Left lung (tissue), 10 donors: ENCODE results near the gene GNA12. TPM values are rescaled to one million over a fixed set of nuclear protein-coding genes. Genes with fewer than 3 reads are reported as not detected.

ENCODE experiments used
- ATAC-seq: fragments of 200-7000 bp; cut with Tn5 transposase; one replicate; pipeline ENCODE4 v1.9.1; 2020; ENCODE audit warnings: moderate library complexity
- DNase-seq, 4 donors: peaks; one replicate each; pipeline ENCODE4 v3.0.0-alpha.2; 2013 to 2020
- H3K27ac ChIP-seq, 2 donors: fragments of 200-600 bp; sonication (generic) in 1 of 2; one replicate each; pipeline versions ENCODE4 v1.5.0 to v1.8.0; 2020 to 2021
- H3K27me3 ChIP-seq, 2 donors: fragments of 200-600 bp; sonication (generic) in 1 of 2; one replicate each; pipeline versions ENCODE4 v1.5.0 to v1.8.0; 2020 to 2021
- H3K36me3 ChIP-seq, 2 donors: fragments of 200-600 bp; sonication (generic) in 1 of 2; one replicate each; pipeline versions ENCODE4 v1.5.0 to v1.8.0; 2020 to 2021
- H3K4me1 ChIP-seq, 2 donors: fragments of 200-600 bp; one replicate each; pipeline ENCODE4 v1.8.0; 2021
- H3K4me3 ChIP-seq, 2 donors: fragments of 200-600 bp; sonication (generic) in 1 of 2; one replicate each; pipeline versions ENCODE4 v1.5.0 to v1.8.0; 2020 to 2021; ENCODE audit warnings: mild to moderate bottlenecking in 1 of 2
- H3K9me3 ChIP-seq, 2 donors: fragments of 200-600 bp; sonication (generic) in 1 of 2; one replicate each; pipeline versions ENCODE4 v1.5.0 to v1.8.0; 2020 to 2021
- CTCF ChIP-seq, 2 donors: fragments of 200-600 bp; sonication (generic) in 1 of 2; IDR thresholded peaks; one replicate each; pipeline versions ENCODE4 v1.5.0 to v1.8.0; 2021; ENCODE audit warnings: antibody characterized with exemption in 2 of 2
- intact Hi-C, 2 donors: fragments of 100-400 bp; cut with DNase I; formaldehyde crosslinking; loops; one replicate each; pipeline versions ENCODE4 v1.11.2 to v1.14.2; 2022
- polyA plus RNA-seq, 6 donors: library from polyadenylated mRNA; unstranded; fragments of 120-200 nt; gene quantifications; one replicate each; pipeline ENCODE4 v1.2.1, GENCODE V29; 2013; ENCODE audit not compliant: insufficient read length in 6 of 6
- total RNA-seq, 2 donors: library from RNA; stranded (reverse); fragmentation: NEBNext Ultra II Directional; extraction: Animal tissue kit (Norgen Biotek cat#: 25700); gene quantifications; one replicate each; pipeline ENCODE4 v1.2.1, GENCODE V29; 2021
- donor health status: DM: no; HTN: yes; CAD: no.
- donor health status: DM: no; HTN: no; CAD: no.

Gene GNA12
- total and polyA plus RNA-seq, 8 donors = 48.7 to 67.5 (median 55.1) TPM

- DNase-seq = peak in 1 of 4 donors; percentile 76
- no peaks in the 10 kb centered on the region for H3K4me1 ChIP-seq
- TF ChIP-seq CTCF (IDR thresholded peaks at IDR 0.05) = peak in 1 of 2 donors; percentile 56
- ATAC-seq = peak; percentile 94
- no peaks in the 10 kb centered on the region for H3K36me3 ChIP-seq
- no peak overlapping the region for H3K4me3 ChIP-seq
- intact Hi-C loops = loop anchor here in 1 of 2 donors (10.0 kb wide), 1 partner anchor 268 kb away; no protein-coding TSS in a partner anchor
- no peaks in the 10 kb centered on the region for H3K27me3 ChIP-seq
- no peaks in the 10 kb centered on the region for H3K9me3 ChIP-seq
- H3K27ac ChIP-seq = no peak overlapping the region
These were observed 42.8 kb upstream of the GNA12 start for GRCh38 chr7:2886900-2887299.

- TF ChIP-seq CTCF (IDR thresholded peaks at IDR 0.05) = no peak
- Histone ChIP-seq H3K36me3 (no peaks in the 10 kb centered on the region), H3K4me1 (no peaks in the 10 kb centered on the region), H3K27ac (no peak overlapping the region), H3K9me3 (no peaks in the 10 kb centered on the region), H3K4me3 (no peak overlapping the region), H3K27me3 (no peaks in the 10 kb centered on the region)
- DNase-seq (no peak), ATAC-seq (no peak)
- intact Hi-C loops = loop anchor here in 1 of 2 donors (10.0 kb wide), 1 partner anchor 268 kb away; no protein-coding TSS in a partner anchor
These were observed 42.3 kb upstream of the GNA12 start for GRCh38 chr7:2886391-2886790.

- Histone ChIP-seq H3K9me3 (no peaks in the 10 kb centered on the region), H3K27me3 (peaks cover 0 to 4% of the 10 kb centered on the region in 2 donors), H3K27ac (no peak overlapping the region), H3K4me3 (no peak overlapping the region), H3K36me3 (no peaks in the 10 kb centered on the region), H3K4me1 (no peaks in the 10 kb centered on the region)
- ATAC-seq (no peak), DNase-seq (no peak)
- no peak for TF ChIP-seq CTCF (IDR thresholded peaks at IDR 0.05)
- intact Hi-C loops = loop anchor here in 1 of 2 donors (10.0 kb wide), 1 partner anchor 271 kb away; no protein-coding TSS in a partner anchor
These were observed 40.1 kb upstream of the GNA12 start for GRCh38 chr7:2884161-2884560.

GRCh38 chr7:2883101-2883500 is 39.0 kb upstream of the GNA12 start:
- no peaks in the 10 kb centered on the region for H3K4me1 ChIP-seq
- H3K27me3 ChIP-seq = peaks cover 0 to 4% of the 10 kb centered on the region in 2 donors
- no peak for TF ChIP-seq CTCF (IDR thresholded peaks at IDR 0.05)
- H3K27ac ChIP-seq = no peak overlapping the region
- no peaks in the 10 kb centered on the region for H3K36me3 ChIP-seq
- no peaks in the 10 kb centered on the region for H3K9me3 ChIP-seq
- DNase-seq = no peak
- intact Hi-C loops = loop anchor here in 1 of 2 donors (10.0 kb wide), 1 partner anchor 272 kb away; no protein-coding TSS in a partner anchor
- H3K4me3 ChIP-seq = no peak overlapping the region
- no peak for ATAC-seq

GRCh38 chr7:2882111-2882510 is 38.0 kb upstream of the GNA12 start:
- Histone ChIP-seq H3K36me3 (no peaks in the 10 kb centered on the region), H3K9me3 (no peaks in the 10 kb centered on the region), H3K27ac (no peak overlapping the region), H3K4me1 (no peaks in the 10 kb centered on the region), H3K4me3 (no peak overlapping the region), H3K27me3 (peaks cover 0 to 4% of the 10 kb centered on the region in 2 donors)
- TF ChIP-seq CTCF (IDR thresholded peaks at IDR 0.05) = no peak
- DNase-seq (no peak), ATAC-seq (no peak)
- intact Hi-C loops = loop anchor here in 1 of 2 donors (10.0 kb wide), 1 partner anchor 273 kb away; no protein-coding TSS in a partner anchor
